ENCODE measurements around the gene DHRS4. TPM values are rescaled to one million over a fixed set of nuclear protein-coding genes. Genes with fewer than 3 reads are reported as not detected.

The DHRS4 gene
- total and polyA plus RNA-seq, 9 donors, result 16.6 to 38.8 (median 25.4) TPM

- Histone ChIP-seq H3K4me3 (no peak overlapping the region), H3K27ac (no peak overlapping the region), H3K27me3 (no peaks in the 10 kb centered on the region), H3K4me1 (ENCODE audit: insufficient read depth) (no peaks in the 10 kb centered on the region), H3K36me3 (no peaks in the 10 kb centered on the region), H3K9me3 (no peaks in the 10 kb centered on the region)
- intact Hi-C loops (cut with DNase I), result no loop called here
- 62 to 74% (median 73%) methylated on average over 1 of the region's 1 CpG for WGBS, 3 donors
- DNase-seq, result no peak
- TF ChIP-seq EP300 (IDR thresholded peaks at IDR 0.05), result no peak
- TF ChIP-seq, protein P1, sequence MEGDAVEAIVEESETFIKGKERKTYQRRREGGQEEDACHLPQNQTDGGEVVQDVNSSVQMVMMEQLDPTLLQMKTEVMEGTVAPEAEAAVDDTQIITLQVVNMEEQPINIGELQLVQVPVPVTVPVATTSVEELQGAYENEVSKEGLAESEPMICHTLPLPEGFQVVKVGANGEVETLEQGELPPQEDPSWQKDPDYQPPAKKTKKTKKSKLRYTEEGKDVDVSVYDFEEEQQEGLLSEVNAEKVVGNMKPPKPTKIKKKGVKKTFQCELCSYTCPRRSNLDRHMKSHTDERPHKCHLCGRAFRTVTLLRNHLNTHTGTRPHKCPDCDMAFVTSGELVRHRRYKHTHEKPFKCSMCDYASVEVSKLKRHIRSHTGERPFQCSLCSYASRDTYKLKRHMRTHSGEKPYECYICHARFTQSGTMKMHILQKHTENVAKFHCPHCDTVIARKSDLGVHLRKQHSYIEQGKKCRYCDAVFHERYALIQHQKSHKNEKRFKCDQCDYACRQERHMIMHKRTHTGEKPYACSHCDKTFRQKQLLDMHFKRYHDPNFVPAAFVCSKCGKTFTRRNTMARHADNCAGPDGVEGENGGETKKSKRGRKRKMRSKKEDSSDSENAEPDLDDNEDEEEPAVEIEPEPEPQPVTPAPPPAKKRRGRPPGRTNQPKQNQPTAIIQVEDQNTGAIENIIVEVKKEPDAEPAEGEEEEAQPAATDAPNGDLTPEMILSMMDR (IDR thresholded peaks at IDR 0.05), result no peak
- TF ChIP-seq POLR2A (IDR thresholded peaks at IDR 0.05), result no peak
Measured at GRCh38 chr14:23938823-23939222, 14.7 kb upstream of the DHRS4 start.

DNA sequence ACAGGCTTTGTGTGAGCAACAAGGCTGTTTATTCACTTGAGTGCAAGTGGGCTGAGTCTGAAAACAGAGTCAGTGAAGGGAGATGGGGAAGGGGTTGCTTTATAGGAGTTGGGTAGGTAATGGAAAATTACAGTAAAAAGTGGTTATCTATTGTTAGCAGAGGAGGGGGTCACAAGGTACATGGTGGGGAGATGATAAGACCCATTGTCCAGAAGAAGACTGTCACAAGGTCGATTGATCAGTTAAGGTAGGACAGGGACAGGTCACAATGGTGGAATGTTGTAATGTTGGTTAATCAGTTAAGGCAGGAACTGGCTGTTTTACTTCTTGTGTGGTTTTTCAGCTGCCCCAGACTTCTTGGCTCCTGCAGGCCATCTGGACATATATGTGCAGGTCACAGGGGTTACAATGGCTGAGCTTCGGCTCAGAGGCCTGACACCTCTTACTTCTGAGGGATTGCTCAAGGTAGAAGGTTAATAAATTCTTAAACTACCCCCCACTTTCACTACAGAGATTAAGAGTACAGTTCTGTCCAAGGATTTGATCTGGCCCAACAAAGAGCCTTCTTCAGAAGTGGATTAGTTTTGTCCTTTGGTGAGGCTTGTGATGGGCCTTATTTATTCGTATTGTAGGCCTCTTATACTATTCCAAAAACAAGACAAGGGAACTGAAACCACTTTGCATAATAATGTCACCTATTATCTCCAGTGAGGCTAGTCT is 13.8 kb upstream of the DHRS4 start:
- Histone ChIP-seq H3K27ac (no peak overlapping the region), H3K9me3 (no peaks in the 10 kb centered on the region), H3K4me3 (no peak overlapping the region), H3K4me1 (ENCODE audit: insufficient read depth) (no peaks in the 10 kb centered on the region), H3K36me3 (no peaks in the 10 kb centered on the region), H3K27me3 (no peaks in the 10 kb centered on the region)
- no peak for DNase-seq
- TF ChIP-seq POLR2A (IDR thresholded peaks at IDR 0.05), result no peak
- no peak for TF ChIP-seq EP300 (IDR thresholded peaks at IDR 0.05)
- TF ChIP-seq, protein P1 (IDR thresholded peaks at IDR 0.05), result no peak
- 85 to 91% (median 88%) methylated on average over 3 of the region's 3 CpGs for WGBS, 3 donors
- intact Hi-C loops (cut with DNase I), result loop anchor here in 1 of 4 donors (10.0 kb wide), 1 partner anchor 455 kb away; no protein-coding TSS in a partner anchor

- 53 to 87% (median 59%) methylated on average over 3 of the region's 3 CpGs for WGBS, 3 donors
- DNase-seq, result no peak
Measured at GRCh38 chr14:23941230-23941629, 12.3 kb upstream of the DHRS4 start.

GRCh38 chr14:23941669-23942068 is 11.9 kb upstream of the DHRS4 start:
- Histone ChIP-seq H3K9me3 (no peaks in the 10 kb centered on the region), H3K4me1 (ENCODE audit: insufficient read depth) (no peaks in the 10 kb centered on the region), H3K27me3 (no peaks in the 10 kb centered on the region), H3K36me3 (no peaks in the 10 kb centered on the region), H3K27ac (no peak overlapping the region), H3K4me3 (no peak overlapping the region)
- intact Hi-C loops (cut with DNase I), result loop anchor here in 2 of 4 donors (1.0 to 10.0 kb wide), 2 partner anchors 38 to 457 kb away; no protein-coding TSS in a partner anchor
- TF ChIP-seq POLR2A (IDR thresholded peaks at IDR 0.05) (no peak), EP300 (IDR thresholded peaks at IDR 0.05) (no peak)
- TF ChIP-seq, protein P1 (IDR thresholded peaks at IDR 0.05), result no peak
- no peak for DNase-seq

More at GRCh38 chr14:23941230-23941629, 12.3 kb upstream of the DHRS4 start:
- Histone ChIP-seq H3K4me3 (no peak overlapping the region), H3K27ac (no peak overlapping the region), H3K27me3 (no peaks in the 10 kb centered on the region), H3K36me3 (no peaks in the 10 kb centered on the region), H3K9me3 (no peaks in the 10 kb centered on the region), H3K4me1 (ENCODE audit: insufficient read depth) (no peaks in the 10 kb centered on the region)
- TF ChIP-seq POLR2A (IDR thresholded peaks at IDR 0.05), result no peak
- no peak for TF ChIP-seq EP300 (IDR thresholded peaks at IDR 0.05)
- TF ChIP-seq, protein P1 (IDR thresholded peaks at IDR 0.05), result no peak
- intact Hi-C loops (cut with DNase I), result loop anchor here in 2 of 4 donors (1.0 to 10.0 kb wide), 2 partner anchors 38 to 456 kb away; no protein-coding TSS in a partner anchor
